ENCODE results near the gene ARHGAP23. TPM values are rescaled to one million over a fixed set of nuclear protein-coding genes. Genes with fewer than 3 reads are reported as not detected.

The ARHGAP23 gene
- total and polyA plus RNA-seq, 2 experiments from 2014 or later: 21.4 to 150 TPM

Other genes starting within 250 kb of the ARHGAP23 start
- not detected in 2 replicates for gene TBC1D3, start 235.9 kb upstream of the ARHGAP23 start, total RNA-seq (2014; rRNA removed; shearing (Covaris generic))
- gene TBC1D3, start 235.9 kb upstream of the ARHGAP23 start, polyA plus RNA-seq (2016; fragmentation: Nextera tagmentation; extraction: Ambion mirVana): not detected in 2 replicates
- gene MRPL45, start 131.3 kb upstream of the ARHGAP23 start, total RNA-seq (2014; rRNA removed; shearing (Covaris generic)): 63.9 and 65.7 TPM in 2 replicates
- gene MRPL45, start 131.3 kb upstream of the ARHGAP23 start, polyA plus RNA-seq (2016; fragmentation: Nextera tagmentation; extraction: Ambion mirVana): 42.6 and 43.5 TPM in 2 replicates
- gene GPR179, start 84.5 kb upstream of the ARHGAP23 start, total RNA-seq (2014; rRNA removed; shearing (Covaris generic)): 0.03 and 0.04 TPM in 2 replicates
- gene GPR179, start 84.5 kb upstream of the ARHGAP23 start, polyA plus RNA-seq (2016; fragmentation: Nextera tagmentation; extraction: Ambion mirVana): 0.03 TPM in 2 replicates
- gene SOCS7, start 76.6 kb upstream of the ARHGAP23 start, total RNA-seq (2014; rRNA removed; shearing (Covaris generic)): 26.1 and 29.2 TPM in 2 replicates
- 5.0 and 5.1 TPM in 2 replicates for gene SOCS7, start 76.6 kb upstream of the ARHGAP23 start, polyA plus RNA-seq (2016; fragmentation: Nextera tagmentation; extraction: Ambion mirVana)
- gene SRCIN1, start 177.5 kb downstream of the ARHGAP23 start, total RNA-seq (2014; rRNA removed; shearing (Covaris generic)): 1.3 and 2.2 TPM in 2 replicates
- gene SRCIN1, start 177.5 kb downstream of the ARHGAP23 start, polyA plus RNA-seq (2016; fragmentation: Nextera tagmentation; extraction: Ambion mirVana): 0.87 TPM in 2 replicates
- 1.7 and 2.4 TPM in 2 replicates for gene EPOP, start 246.5 kb downstream of the ARHGAP23 start, total RNA-seq (2014; rRNA removed; shearing (Covaris generic))
- gene EPOP, start 246.5 kb downstream of the ARHGAP23 start, polyA plus RNA-seq (2016; fragmentation: Nextera tagmentation; extraction: Ambion mirVana): 0.42 and 0.82 TPM in 2 replicates

All from GM23338 (cell line).